Right lobe of liver (tissue), 6 donors: ENCODE results near the gene THY1. TPM values are rescaled to one million over a fixed set of nuclear protein-coding genes. Genes with fewer than 3 reads are reported as not detected.
A peak's percentile ranks its signal among the peaks of the same experiment; 100 is the strongest.

Experiments
- ATAC-seq, 4 donors: fragments of 200-7000 bp; cut with Tn5 transposase; one replicate each; pipeline ENCODE4 v1.9.1; 2020; ENCODE audit warnings: mild to moderate bottlenecking in 4 of 4, moderate library complexity in 4 of 4
- DNase-seq, 3 donors: peaks; one replicate each; pipeline ENCODE4 v3.0.0-alpha.2; 2020
- H3K27ac ChIP-seq, 3 donors: fragments of 200-600 bp; one replicate each; pipeline ENCODE4 v1.8.0; 2022
- H3K27me3 ChIP-seq, 2 donors: fragments of 200-600 bp; one replicate each; pipeline ENCODE4 v1.8.0; 2022
- H3K36me3 ChIP-seq, 4 donors: fragments of 200-600 bp; sonication (generic) in 1 of 4; one replicate each; pipeline versions ENCODE4 v1.5.1 to v1.8.0; 2017 to 2022; ENCODE audit warnings: control low read depth in 1 of 4
- H3K4me1 ChIP-seq, 4 donors: fragments of 200-600 bp; sonication (generic) in 1 of 4; one replicate each; pipeline versions ENCODE4 v1.5.1 to v1.8.0; 2017 to 2022; ENCODE audit warnings: control low read depth in 1 of 4
- H3K4me3 ChIP-seq, 3 donors: fragments of 200-600 bp; one replicate each; pipeline ENCODE4 v1.8.0; 2022
- H3K9me3 ChIP-seq, 4 donors: fragments of 200-600 bp; sonication (generic) in 1 of 4; one replicate each; pipeline versions ENCODE4 v1.5.1 to v1.8.0; 2017 to 2022; ENCODE audit warnings: control low read depth in 1 of 4
- POLR2A ChIP-seq: fragments of 450-650 bp; IDR thresholded peaks from one replicate; pipeline ENCODE4 v1.6.1; 2017; ENCODE audit warnings: antibody characterized with exemption, mild to moderate bottlenecking
- WGBS: methylation state at CpG from one replicate; pipeline ENCODE4 v1.1.6; 2018; ENCODE audit warnings: low coverage, low lambda C conversion rate; ENCODE audit not compliant: insufficient coverage; ENCODE audit errors: missing lambda C conversion rate; 5-methylcytosine and 5-hydroxymethylcytosine counted together
- intact Hi-C, 2 donors: fragments of 100-400 bp; cut with DNase I; formaldehyde crosslinking; loops; one replicate each; pipeline versions ENCODE4 v1.11.2 to v1.14.1; 2022
- total RNA-seq, 6 experiments: library from RNA; depleted of rRNA in 2 of 6; stranded (reverse); fragments of >200 nt in 2 of 6; fragmentation: NEBNext Ultra II Directional in 3 of 6; extraction: Animal tissue kit (Norgen Biotek cat#: 25700) in 3 of 6; gene quantifications; one replicate each; pipeline versions ENCODE4 v1.1.0 to v1.2.4, GENCODE V29; 2016 to 2023
- TF ChIP-seq, protein P1 (sequence below), 4 donors: fragments of 200-600 bp in 3 of 4; fragments of 450-650 bp in 1 of 4; IDR thresholded peaks; one replicate each; pipeline versions ENCODE4 v1.5.1 to v1.8.0; 2016 to 2022; ENCODE audit warnings: antibody characterized with exemption in 4 of 4, mild to moderate bottlenecking in 2 of 4
- donor health status: DM: no; HTN: yes; CAD: no.
- donor health status: DM: no; HTN: no; CAD: no.
- donor health status: DM: no; HTN: no; CAD: no.
- donor health status: DM: no; HTN: yes; CAD: no.
- donor health status: DM: no; HTN: yes; CAD: no.

Gene THY1
- total RNA-seq, 6 experiments from 2014 or later, result 0.13 to 5.3 (median 2.1) TPM

DNA sequence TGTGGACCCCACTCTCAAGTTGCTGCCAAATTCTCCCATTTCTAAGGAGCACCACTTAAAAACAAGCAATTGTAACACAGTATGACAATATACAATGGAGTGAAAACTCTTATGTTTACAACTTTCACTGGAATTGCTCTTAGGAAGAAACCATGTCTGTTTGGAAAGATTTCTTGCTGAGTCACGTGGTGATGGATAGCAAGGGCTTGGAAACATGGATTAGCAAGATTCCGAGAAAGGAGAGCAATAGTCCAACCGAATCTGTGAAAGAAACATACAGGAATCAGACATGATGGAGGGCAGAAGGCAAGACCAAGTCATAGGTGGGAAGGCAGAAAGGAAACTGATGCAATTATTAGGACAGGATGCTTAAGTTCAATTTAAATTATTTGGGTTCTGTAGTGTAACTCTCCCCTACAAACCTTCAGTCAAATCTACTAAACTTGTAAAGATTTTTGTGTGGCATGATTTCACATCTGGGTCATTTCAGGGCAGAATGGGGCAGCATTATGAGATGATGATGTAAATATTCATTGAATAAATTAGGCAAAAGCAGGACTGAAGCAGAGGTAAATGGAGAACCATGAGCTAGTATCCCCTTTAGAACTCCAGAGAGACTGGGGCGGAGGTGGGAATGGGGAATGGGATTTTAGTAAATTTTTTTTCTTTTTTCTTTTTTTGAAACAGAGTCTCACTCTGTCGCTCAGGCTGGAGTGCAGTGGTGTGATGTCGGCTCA is 27.8 kb upstream of the THY1 start:
- ATAC-seq (no peak), DNase-seq (no peak)
- intact Hi-C loops, result no loop called here
- Histone ChIP-seq H3K27me3 (no peaks in the 10 kb centered on the region), H3K4me1 (no peaks in the 10 kb centered on the region), H3K4me3 (no peak overlapping the region), H3K9me3 (no peaks in the 10 kb centered on the region), H3K27ac (no peak overlapping the region), H3K36me3 (no peaks in the 10 kb centered on the region)
- WGBS, result 83% methylated on average over 5 of the region's 6 CpGs
- TF ChIP-seq, protein P1, sequence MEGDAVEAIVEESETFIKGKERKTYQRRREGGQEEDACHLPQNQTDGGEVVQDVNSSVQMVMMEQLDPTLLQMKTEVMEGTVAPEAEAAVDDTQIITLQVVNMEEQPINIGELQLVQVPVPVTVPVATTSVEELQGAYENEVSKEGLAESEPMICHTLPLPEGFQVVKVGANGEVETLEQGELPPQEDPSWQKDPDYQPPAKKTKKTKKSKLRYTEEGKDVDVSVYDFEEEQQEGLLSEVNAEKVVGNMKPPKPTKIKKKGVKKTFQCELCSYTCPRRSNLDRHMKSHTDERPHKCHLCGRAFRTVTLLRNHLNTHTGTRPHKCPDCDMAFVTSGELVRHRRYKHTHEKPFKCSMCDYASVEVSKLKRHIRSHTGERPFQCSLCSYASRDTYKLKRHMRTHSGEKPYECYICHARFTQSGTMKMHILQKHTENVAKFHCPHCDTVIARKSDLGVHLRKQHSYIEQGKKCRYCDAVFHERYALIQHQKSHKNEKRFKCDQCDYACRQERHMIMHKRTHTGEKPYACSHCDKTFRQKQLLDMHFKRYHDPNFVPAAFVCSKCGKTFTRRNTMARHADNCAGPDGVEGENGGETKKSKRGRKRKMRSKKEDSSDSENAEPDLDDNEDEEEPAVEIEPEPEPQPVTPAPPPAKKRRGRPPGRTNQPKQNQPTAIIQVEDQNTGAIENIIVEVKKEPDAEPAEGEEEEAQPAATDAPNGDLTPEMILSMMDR (IDR thresholded peaks at IDR 0.05), result no peak
- no peak for TF ChIP-seq POLR2A

DNA sequence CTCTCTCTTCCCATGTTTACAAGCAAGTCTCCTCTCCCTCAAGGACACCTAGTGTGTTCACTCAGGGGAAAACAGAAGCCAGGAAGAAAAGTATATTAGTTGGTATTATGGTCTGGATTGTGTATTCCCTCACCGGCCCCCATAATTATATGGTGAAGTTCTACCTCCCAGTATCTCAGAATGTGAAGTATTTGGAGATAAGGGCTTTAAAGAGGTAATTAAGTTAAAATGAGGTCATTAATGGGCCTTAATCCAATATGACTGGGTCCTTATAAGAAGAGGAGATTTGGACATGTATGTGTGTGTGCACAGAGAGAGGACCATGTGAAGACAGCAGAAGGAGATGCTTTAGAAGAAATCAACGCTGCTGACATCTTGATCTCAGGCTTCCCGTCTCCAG is 26.5 kb upstream of the THY1 start:
- H3K4me1 ChIP-seq, result no peaks in the 10 kb centered on the region
- intact Hi-C loops, result no loop called here
- no peaks in the 10 kb centered on the region for H3K27me3 ChIP-seq
- 79% methylated on average over 1 of the region's 3 CpGs for WGBS
- H3K4me3 ChIP-seq, result no peak overlapping the region
- H3K27ac ChIP-seq, result no peak overlapping the region
- H3K36me3 ChIP-seq, result no peaks in the 10 kb centered on the region
- TF ChIP-seq, protein P1 (IDR thresholded peaks at IDR 0.05), result no peak
- no peak for TF ChIP-seq POLR2A
- ATAC-seq (no peak), DNase-seq (no peak)
- H3K9me3 ChIP-seq, result no peaks in the 10 kb centered on the region

DNA sequence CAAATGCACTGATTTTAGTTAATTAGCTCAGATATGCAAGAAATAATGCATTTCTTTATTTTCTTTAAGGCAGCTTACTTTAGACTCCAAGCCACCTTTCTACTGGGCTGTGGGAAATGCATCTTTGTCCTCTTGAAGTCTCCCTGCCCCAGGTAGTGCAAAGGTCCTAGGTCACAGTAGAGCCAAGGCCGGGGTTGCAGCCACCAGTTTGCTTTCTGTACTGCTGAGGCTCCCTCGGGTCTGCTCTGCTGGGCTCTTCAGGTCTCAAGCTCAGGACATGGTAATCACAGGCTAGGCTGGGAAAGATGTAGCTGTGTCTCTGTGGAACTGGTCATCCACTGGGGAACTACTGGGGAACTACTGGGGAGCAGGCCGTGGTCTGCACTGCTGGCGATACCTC is 25.4 kb upstream of the THY1 start:
- DNase-seq (no peak), ATAC-seq (no peak)
- H3K27ac ChIP-seq, result no peak overlapping the region
- H3K4me1 ChIP-seq, result no peaks in the 10 kb centered on the region
- WGBS, result 49% methylated on average over 2 of the region's 4 CpGs
- no peaks in the 10 kb centered on the region for H3K36me3 ChIP-seq
- TF ChIP-seq, protein P1 (IDR thresholded peaks at IDR 0.05), result no peak
- intact Hi-C loops, result no loop called here
- no peaks in the 10 kb centered on the region for H3K9me3 ChIP-seq
- H3K27me3 ChIP-seq, result no peaks in the 10 kb centered on the region
- no peak overlapping the region for H3K4me3 ChIP-seq

DNA sequence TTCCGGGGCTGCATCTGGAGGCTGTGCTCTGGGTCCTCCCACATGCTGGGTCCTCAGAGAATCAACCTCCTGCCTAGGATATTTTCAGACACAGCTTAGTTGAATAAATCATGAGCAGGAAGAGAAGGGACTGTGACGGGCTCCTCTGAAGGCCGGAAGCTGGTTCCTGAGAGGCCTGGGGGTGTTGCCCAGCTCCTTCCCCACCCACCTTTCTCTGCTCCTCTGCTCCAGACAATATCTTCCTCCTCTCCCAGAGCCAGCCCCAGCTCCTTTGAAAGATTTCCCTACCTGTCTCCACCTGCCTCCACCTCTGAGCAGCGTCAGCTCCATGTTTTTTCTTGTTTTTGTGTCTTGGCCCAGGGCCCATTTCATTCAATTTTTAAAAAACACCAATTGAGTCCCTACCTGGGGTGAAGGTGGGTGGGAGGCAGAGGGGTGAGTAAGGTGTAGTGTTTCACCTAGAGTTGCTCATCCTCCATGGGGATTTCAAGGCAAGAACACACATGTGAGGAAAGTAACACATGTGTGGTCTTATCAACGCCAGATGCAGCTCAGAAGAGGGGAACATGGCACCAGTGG is 24.8 kb upstream of the THY1 start:
- H3K36me3 ChIP-seq, result no peaks in the 10 kb centered on the region
- no peaks in the 10 kb centered on the region for H3K27me3 ChIP-seq
- intact Hi-C loops, result no loop called here
- peak in 1 of 4 donors; percentile 19 for ATAC-seq
- 67% methylated on average over 2 of the region's 5 CpGs for WGBS
- H3K27ac ChIP-seq, result no peak overlapping the region
- TF ChIP-seq, protein P1 (IDR thresholded peaks at IDR 0.05), result no peak
- no peak for TF ChIP-seq POLR2A
- no peaks in the 10 kb centered on the region for H3K9me3 ChIP-seq
- no peak for DNase-seq
- no peak overlapping the region for H3K4me3 ChIP-seq
- H3K4me1 ChIP-seq, result no peaks in the 10 kb centered on the region
